ENCODE data around the gene HBG1.

DNA sequence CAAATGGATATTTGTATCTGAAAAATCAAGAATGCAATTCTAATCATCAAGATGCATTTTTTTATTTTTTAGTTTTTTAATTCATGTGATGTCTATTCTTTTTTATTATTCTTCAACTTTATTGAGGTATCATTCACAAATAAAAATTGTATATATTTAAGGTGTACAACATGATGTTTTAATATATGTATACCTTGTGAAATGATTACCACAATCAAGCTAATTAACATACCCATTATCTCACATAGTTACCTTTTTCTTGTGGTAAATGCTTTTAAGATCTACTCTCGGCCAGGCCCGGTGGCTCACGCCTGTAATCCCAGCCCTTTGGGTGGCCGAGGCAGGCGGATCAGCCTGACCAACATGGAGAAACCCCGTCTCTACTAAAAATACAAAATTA is 26.5 kb downstream of the HBG1 start:
- TF ChIP-seq, protein P1, sequence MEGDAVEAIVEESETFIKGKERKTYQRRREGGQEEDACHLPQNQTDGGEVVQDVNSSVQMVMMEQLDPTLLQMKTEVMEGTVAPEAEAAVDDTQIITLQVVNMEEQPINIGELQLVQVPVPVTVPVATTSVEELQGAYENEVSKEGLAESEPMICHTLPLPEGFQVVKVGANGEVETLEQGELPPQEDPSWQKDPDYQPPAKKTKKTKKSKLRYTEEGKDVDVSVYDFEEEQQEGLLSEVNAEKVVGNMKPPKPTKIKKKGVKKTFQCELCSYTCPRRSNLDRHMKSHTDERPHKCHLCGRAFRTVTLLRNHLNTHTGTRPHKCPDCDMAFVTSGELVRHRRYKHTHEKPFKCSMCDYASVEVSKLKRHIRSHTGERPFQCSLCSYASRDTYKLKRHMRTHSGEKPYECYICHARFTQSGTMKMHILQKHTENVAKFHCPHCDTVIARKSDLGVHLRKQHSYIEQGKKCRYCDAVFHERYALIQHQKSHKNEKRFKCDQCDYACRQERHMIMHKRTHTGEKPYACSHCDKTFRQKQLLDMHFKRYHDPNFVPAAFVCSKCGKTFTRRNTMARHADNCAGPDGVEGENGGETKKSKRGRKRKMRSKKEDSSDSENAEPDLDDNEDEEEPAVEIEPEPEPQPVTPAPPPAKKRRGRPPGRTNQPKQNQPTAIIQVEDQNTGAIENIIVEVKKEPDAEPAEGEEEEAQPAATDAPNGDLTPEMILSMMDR (IDR thresholded peaks at IDR 0.05): no peak
- TF ChIP-seq POLR2A (IDR thresholded peaks at IDR 0.05): no peak
